HFFc6 (cell line): ENCODE measurements around the gene ERC2. TPM values are rescaled to one million over a fixed set of nuclear protein-coding genes. Genes with fewer than 3 reads are reported as not detected.
"Not testable (repeated sequence)": the region's sequence is repeated elsewhere in the genome, so short reads cannot be mapped to it uniquely, and the experiment has no call there.

Experiments used
- DNase-seq: peaks from one replicate; pipeline ENCODE4 v3.0.0-alpha.2; 2018
- H3K27ac Mint-ChIP-seq: 2 replicates; pipeline ENCODE4 v1.8.0; 2020; ENCODE audit warnings: mild to moderate bottlenecking, mixed read lengths
- H3K27me3 Mint-ChIP-seq: 2 replicates; pipeline ENCODE4 v1.8.0; 2021; ENCODE audit warnings: mild to moderate bottlenecking, moderate library complexity, mixed read lengths; ENCODE audit not compliant: insufficient read depth
- H3K36me3 Mint-ChIP-seq: 2 replicates; pipeline ENCODE4 v1.8.0; 2021; ENCODE audit warnings: low read depth, mixed read lengths
- H3K4me1 Mint-ChIP-seq: 2 replicates; pipeline ENCODE4 v1.8.0; 2020; ENCODE audit warnings: low read depth, mixed read lengths
- H3K4me3 Mint-ChIP-seq: 2 replicates; pipeline ENCODE4 v1.8.0; 2020; ENCODE audit warnings: mild to moderate bottlenecking, moderate library complexity, mixed read lengths
- H3K9me3 Mint-ChIP-seq: 2 replicates; pipeline ENCODE4 v1.8.0; 2020; ENCODE audit warnings: mild to moderate bottlenecking, mixed read lengths
- CTCF ChIP-seq: fragments of 200-600 bp; sonication (generic); IDR thresholded peaks from 2 replicates; pipeline ENCODE4 v1.5.0; 2021; ENCODE audit warnings: antibody characterized with exemption, mild to moderate bottlenecking
- total RNA-seq, 6 experiments: library from RNA; stranded (reverse); fragmentation: NEBNext Ultra II Directional; extraction: Animal tissue kit (Norgen Biotek cat#: 25700); gene quantifications; 2 replicates in 1 of 6; 3 replicates in 5 of 6; pipeline ENCODE4 v1.2.3, GENCODE V29; 2021

Gene ERC2
- total RNA-seq, 6 experiments from 2014 or later: 0.11 TPM; not detected in 5

GRCh38 chr3:55511895-55512570, 956.2 kb downstream of the ERC2 start:
- Mint-ChIP-seq H3K27ac (peak overlapping the region; percentile 68), H3K36me3 (no peaks in the 10 kb centered on the region), H3K9me3 (no peaks in the 10 kb centered on the region), H3K4me1 (peaks cover 35% of the 10 kb centered on the region), H3K4me3 (peak overlapping the region; percentile 70), H3K27me3 (peaks cover 9% of the 10 kb centered on the region)
- DNase-seq: peak; percentile 79
- TF ChIP-seq CTCF: no peak

GRCh38 chr3:55508335-55508734, 959.9 kb downstream of the ERC2 start:
- peaks cover 33% of the 10 kb centered on the region for H3K4me1 Mint-ChIP-seq

GRCh38 chr3:55507808-55508207, 960.5 kb downstream of the ERC2 start:
- H3K36me3 Mint-ChIP-seq: no peaks in the 10 kb centered on the region
- no peak overlapping the region for H3K4me3 Mint-ChIP-seq
- no peaks in the 10 kb centered on the region for H3K9me3 Mint-ChIP-seq
- H3K27ac Mint-ChIP-seq: no peak overlapping the region
- peaks cover 28% of the 10 kb centered on the region for H3K4me1 Mint-ChIP-seq
- DNase-seq: no peak
- H3K27me3 Mint-ChIP-seq: peaks cover 7% of the 10 kb centered on the region
- TF ChIP-seq CTCF: no peak

More at GRCh38 chr3:55508335-55508734, 959.9 kb downstream of the ERC2 start:
- Mint-ChIP-seq H3K9me3 (no peaks in the 10 kb centered on the region), H3K27me3 (peaks cover 7% of the 10 kb centered on the region), H3K36me3 (no peaks in the 10 kb centered on the region), H3K4me3 (no peak overlapping the region), H3K27ac (no peak overlapping the region)
- no peak for DNase-seq
- no peak for TF ChIP-seq CTCF

GRCh38 chr3:55505776-55506175, 962.5 kb downstream of the ERC2 start:
- peaks cover 26% of the 10 kb centered on the region for H3K4me1 Mint-ChIP-seq
- H3K27me3 Mint-ChIP-seq: peaks cover 7% of the 10 kb centered on the region
- no peak for DNase-seq
- H3K4me3 Mint-ChIP-seq: no peak overlapping the region
- H3K27ac Mint-ChIP-seq: no peak overlapping the region
- no peaks in the 10 kb centered on the region for H3K9me3 Mint-ChIP-seq
- no peak for TF ChIP-seq CTCF
- no peaks in the 10 kb centered on the region for H3K36me3 Mint-ChIP-seq

- not testable (repeated sequence) for H3K9me3 Mint-ChIP-seq, H3K36me3 Mint-ChIP-seq, H3K4me3 Mint-ChIP-seq, H3K27ac Mint-ChIP-seq, H3K27me3 Mint-ChIP-seq, DNase-seq
- peak; percentile 65 for TF ChIP-seq CTCF
- peaks cover 33% of the 10 kb centered on the region for H3K4me1 Mint-ChIP-seq
These were observed 963.2 kb downstream of the ERC2 start for GRCh38 chr3:55505102-55505501.
